NCI-H446 treated with DMSO at 0.1 percent for 48 hours (cell line): ENCODE measurements around the gene GNL1.
"Not testable (repeated sequence)": the region's sequence is repeated elsewhere in the genome, so short reads cannot be mapped to it uniquely, and the experiment has no call there.

Source experiments
- DNase-seq: peaks from one replicate; lab custom pipeline; 2025; lab: John Stamatoyannopoulos, UW

GNL1 gene

DNA sequence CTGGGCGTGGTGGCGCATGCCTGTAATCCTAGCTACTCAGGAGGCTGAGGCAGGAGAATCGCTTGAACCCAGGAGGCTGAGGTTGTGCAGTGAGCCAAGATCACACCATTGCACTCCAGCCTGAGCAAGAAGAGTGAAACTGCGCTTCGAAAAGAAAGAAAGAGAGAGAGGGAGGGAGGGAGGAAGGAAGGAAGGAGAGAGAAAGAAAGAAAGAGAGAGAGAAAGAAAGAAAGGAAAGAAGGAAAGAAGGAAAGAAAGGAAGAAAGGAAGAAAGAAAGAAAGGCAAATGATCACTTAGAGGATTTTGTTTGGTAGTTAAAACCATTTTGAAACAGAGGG, 59.1 kb downstream of the GNL1 start:
- DNase-seq, result not testable (repeated sequence)

DNA sequence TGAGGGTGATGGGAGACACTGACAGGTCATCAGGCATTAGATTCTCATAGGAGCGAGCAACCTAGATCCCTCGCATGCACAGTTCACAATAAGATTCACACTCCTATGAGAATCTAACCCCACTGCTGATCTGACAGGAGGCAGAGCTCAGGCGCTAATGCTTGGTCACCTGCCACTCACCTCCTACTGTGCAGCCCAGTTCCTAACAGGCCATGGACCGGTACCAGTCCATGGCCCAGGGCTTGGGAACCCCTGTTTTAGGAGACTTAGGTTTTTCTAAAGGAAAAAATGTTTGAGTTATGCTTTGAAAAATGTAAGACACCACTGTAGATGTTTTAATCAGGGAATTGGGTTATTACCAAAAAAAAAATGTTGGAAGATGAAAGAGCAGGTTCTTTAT, 60.3 kb downstream of the GNL1 start:
- no peak for DNase-seq

DNA sequence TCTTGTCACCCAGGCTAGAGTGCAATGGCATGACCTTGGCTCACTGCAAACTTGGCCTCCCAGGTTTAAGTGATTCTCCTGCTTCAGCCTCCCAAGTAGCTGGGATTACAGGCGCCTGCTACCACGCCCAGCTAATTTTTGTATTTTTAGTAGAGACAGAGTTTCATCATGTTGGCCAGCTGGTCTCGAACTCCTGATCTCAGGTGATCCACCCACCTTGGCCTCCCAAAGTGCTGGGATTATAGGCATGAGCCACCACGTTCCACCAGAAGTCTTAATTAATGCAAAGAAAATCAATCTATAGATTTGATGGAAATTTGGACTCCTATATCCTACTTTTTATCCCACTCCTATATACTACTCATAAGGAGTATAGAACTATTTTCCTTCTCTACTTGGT, 61.2 kb downstream of the GNL1 start:
- not testable (repeated sequence) for DNase-seq

DNA sequence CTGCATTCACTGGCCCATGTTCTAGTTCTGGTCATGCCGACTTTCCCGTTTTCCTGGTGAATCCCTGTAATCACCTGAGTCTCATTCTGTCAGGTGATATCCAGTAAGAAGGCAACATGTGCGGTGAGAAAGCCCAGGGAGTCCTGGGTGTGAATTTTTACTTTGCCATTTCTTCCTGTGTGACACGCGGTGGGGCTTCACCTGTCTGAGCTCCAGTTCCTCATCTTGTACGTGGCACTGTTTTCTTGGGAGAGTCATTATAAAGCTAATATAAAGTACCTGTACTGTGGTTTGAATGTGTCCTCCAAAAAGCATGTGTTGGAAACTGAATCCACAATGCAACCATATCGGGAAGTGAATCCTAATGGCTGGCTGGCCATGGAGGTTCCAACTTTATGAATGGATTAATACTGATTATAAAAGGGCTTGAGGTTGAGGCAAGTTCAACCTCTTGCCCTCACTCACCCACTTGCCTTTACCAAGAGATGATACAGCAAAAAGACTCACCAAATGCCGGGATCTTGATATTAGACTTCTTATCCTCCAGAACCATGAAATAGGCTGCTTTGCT, 61.9 kb downstream of the GNL1 start:
- DNase-seq, result no peak

DNA sequence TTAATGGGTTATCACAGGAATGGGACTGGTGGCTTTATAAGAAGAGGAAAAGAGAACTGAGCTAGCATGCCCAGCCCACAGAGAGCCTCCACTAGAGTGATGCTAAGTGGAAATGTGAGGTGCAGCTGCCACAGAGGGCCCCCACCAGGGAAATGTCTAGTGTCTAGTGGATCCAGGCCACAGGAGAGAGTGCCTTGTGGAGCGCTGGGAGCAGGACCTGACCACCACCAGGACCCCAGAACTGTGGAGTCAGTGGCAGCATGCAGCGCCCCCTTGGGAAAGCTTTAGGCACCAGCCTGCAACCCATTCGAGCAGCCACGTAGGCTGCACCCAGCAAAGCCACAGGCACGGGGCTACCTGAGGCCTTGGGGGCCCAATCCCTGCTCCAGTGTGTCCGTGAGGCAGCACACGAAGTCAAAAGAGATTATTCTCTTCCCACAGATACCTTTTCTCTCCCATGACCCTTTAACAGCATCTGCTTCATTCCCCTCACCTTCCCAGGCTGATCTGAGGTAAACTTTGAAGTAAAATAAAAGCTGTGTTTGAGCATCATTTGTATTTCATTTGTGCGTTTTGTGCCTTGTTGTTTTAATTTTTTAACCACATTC, 62.5 kb downstream of the GNL1 start:
- DNase-seq, result no peak

DNA sequence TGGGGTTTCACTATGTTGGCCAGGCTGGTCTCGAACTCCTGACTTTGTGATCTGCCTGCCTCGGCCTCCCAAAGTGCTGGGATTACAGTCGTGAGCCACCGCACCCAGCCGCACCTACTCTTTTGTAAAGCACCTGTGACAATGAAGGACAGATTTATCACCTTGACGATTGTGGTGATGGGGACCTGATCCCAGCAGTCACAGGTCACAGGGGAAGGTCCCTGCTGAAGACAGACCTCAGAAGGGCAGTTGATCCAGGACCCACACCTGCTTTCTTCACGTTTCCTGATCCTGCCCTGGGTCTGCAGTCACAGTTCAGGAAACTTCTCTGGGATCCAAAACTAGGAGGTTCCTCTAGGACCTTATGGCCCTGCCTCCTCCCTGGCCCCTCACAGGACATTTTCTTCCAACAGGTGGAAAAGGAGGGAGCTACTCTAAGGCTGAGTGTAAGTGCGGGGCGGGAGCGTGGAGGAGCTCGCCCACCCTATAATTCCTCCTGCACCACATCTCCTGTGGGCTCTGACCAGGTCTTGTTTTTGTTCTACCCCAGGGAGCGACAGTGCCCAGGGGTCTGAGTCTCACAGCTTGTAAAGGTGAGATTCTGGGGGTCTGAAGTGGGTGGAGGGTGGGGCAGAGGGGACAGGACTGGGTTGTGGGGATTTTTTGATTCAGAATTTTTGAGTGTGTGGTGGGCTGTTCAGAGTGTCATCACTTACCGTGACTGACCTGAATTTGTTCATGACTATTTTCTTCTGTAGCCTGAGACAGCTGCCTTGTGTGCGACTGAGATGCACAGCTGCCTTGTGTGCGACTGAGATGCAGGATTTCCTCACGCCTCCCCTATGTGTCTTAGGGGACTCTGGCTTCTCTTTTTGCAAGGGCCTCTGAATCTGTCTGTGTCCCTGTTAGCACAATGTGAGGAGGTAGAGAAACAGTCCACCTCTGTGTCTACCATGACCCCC, 64.0 kb downstream of the GNL1 start:
- DNase-seq, result no peak
